Activated CD4-positive, alpha-beta T cell treated with anti-CD3 and anti-CD28 coated beads, Interleukin-2, amount 50 U/mL, for 4 hours (primary cell): ENCODE data around the gene LRRC70.
"Not testable (repeated sequence)": the region's sequence is repeated elsewhere in the genome, so short reads cannot be mapped to it uniquely, and the experiment has no call there.

Source experiments
- DNase-seq, 2 experiments: peaks; one replicate each; pipeline ENCODE4 v3.0.0-alpha.2; 2020

LRRC70 gene

GRCh38 chr5:62614355-62614754, 35.7 kb downstream of the LRRC70 start:
- no peak for DNase-seq

GRCh38 chr5:62616615-62617277, 38.1 kb downstream of the LRRC70 start:
- no peak for DNase-seq

GRCh38 chr5:62617943-62618342, 39.3 kb downstream of the LRRC70 start:
- DNase-seq = no peak

GRCh38 chr5:62620761-62621160, 42.1 kb downstream of the LRRC70 start:
- DNase-seq = no peak

DNA sequence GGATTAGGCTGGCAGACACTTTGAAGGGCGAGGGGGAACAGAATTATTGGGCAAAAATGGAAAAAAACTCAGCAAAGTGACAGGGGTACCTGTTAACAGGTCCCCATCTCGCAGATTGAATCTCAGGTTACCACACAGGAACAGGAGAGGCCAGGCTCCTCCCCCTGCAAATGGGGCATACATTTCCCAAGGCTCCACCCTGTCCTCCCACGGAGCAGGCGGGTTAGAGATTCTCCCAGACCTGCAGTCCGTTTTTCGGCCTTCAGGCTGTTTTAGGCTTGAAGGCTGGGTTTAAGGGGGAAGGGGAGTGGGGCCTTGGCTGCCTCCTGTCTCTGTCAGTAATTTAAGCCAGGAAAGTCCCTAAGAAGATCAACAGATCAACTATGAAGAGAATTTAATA, 42.7 kb downstream of the LRRC70 start:
- no peak for DNase-seq

DNA sequence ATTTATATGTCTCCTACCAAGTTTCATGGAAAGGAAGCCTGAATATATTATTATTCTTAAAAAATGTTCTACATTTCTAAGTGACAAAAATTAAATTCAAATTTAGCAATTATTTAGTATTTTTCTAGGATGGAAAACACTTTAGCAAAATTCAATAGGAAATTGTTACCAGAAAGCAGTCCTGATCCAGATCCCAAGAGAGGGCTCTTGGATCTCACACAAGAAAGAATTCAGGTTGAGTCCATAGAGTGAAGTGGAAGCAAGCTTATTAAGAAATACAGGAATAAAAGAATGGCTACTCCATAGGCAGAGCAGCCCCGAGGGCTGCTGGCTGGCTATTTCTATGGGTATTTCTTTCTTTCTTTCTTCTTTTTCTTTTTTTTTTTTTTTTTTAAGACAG, 44.7 kb downstream of the LRRC70 start:
- DNase-seq = no peak

- DNase-seq = not testable (repeated sequence)
These were observed 45.8 kb downstream of the LRRC70 start for GRCh38 chr5:62624436-62624835.

DNA sequence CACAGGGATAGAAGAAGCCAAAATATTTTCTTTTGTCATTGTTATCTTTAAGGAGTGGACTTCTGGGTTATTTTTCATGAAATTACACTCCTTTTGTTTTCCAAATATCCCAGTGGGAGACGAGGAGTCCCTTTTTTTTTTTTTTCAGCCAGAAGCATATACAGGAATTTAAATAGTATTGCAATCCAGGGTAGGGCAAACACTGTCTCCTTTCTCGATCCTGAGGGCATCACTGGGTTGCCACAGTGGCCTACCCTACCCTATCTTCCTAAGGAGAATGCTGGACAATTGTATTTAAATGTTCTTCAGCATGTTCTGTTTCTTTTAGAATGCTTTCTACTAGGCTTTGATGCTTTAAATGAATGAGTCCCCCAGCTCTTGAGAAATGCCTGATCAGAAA, 47.9 kb downstream of the LRRC70 start:
- no peak for DNase-seq

DNA sequence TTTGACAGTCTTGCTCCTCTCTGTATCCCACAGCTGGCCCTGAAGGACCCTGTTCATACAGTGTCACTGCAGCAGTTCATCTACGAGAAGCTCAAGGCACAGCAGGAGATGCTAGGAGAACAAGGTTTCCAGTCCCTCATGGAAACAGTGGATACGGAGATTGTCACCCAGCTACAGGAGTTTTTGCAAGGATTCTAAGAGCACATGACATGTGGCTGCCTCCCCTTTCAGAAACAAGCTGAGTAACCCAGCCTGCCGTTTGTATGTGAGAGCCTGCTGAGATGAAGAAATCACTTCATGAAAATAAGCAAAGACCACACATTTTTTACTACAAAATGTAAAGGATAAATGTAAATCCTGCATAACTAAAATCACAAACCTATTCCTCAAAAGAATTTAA, 48.5 kb downstream of the LRRC70 start:
- DNase-seq = no peak

- no peak for DNase-seq
These were observed 49.3 kb downstream of the LRRC70 start for GRCh38 chr5:62627901-62628300.
